Caco-2 (cell line): Measurements from ENCODE around the gene NRP1. TPM values are rescaled to one million over a fixed set of nuclear protein-coding genes. Genes with fewer than 3 reads are reported as not detected.

Source experiments
- BruUV-seq: library from RNA; stranded (reverse); fragments of 400-500 nt; replicated peaks from 2 replicates; lab custom pipeline; 2021; lab: Mats Ljungman, UMichigan
- CTCF ChIA-PET: fragments of 300-600 bp; sonication (Branson Sonifier 250); formaldehyde crosslinking; loops from one replicate; lab custom pipeline; 2022; ENCODE audit warnings: antibody characterized with exemption; lab: Charles Lee
- POLR2A ChIA-PET: fragments of 300-600 bp; sonication (Branson Sonifier 250); formaldehyde crosslinking; loops from one replicate; lab custom pipeline; 2022; ENCODE audit warnings: antibody characterized with exemption; lab: Charles Lee
- DNase-seq, 2 experiments: peaks; one replicate each; pipeline versions ENCODE4 v3.0.0 to v3.0.0-alpha.2; 2020 to 2022
- H3K27me3 ChIP-seq: replicated peaks from 2 replicates; pipeline ENCODE4 v1.6.0; 2011; ENCODE audit warnings: low read length; ENCODE audit not compliant: control insufficient read depth, insufficient read depth
- H3K36me3 ChIP-seq: 2 replicates; pipeline ENCODE4 v1.5.1; 2011; ENCODE audit warnings: low read length; ENCODE audit not compliant: control insufficient read depth, insufficient read depth
- H3K4me1 ChIP-seq: fragments of 250-450 bp; sonication (Bioruptor Pico); 2 replicates; pipeline ENCODE4 v1.5.1; 2020; ENCODE audit warnings: mild to moderate bottlenecking
- H3K4me3 ChIP-seq: 2 replicates; pipeline ENCODE4 v1.5.1; 2011; ENCODE audit warnings: low read depth, mild to moderate bottlenecking, control low read depth, low read length
- H3K9me3 ChIP-seq: fragments of 250-450 bp; sonication (Bioruptor Pico); 2 replicates; pipeline ENCODE4 v1.5.1; 2020; ENCODE audit warnings: mild to moderate bottlenecking, moderate library complexity
- H3K27ac Mint-ChIP-seq: one replicate; pipeline ENCODE4 v1.8.0; 2022; ENCODE audit warnings: mixed read lengths; ENCODE audit not compliant: unreplicated experiment
- H3K27me3 Mint-ChIP-seq: one replicate; pipeline ENCODE4 v1.8.0; 2022; ENCODE audit warnings: mixed read lengths; ENCODE audit not compliant: insufficient read depth, unreplicated experiment
- H3K36me3 Mint-ChIP-seq: one replicate; pipeline ENCODE4 v1.8.0; 2022; ENCODE audit warnings: mild to moderate bottlenecking, mixed read lengths; ENCODE audit not compliant: insufficient read depth, unreplicated experiment
- H3K4me1 Mint-ChIP-seq: one replicate; pipeline ENCODE4 v1.8.0; 2022; ENCODE audit warnings: low read depth, mixed read lengths; ENCODE audit not compliant: unreplicated experiment
- H3K4me3 Mint-ChIP-seq: one replicate; pipeline ENCODE4 v1.8.0; 2022; ENCODE audit warnings: mild to moderate bottlenecking, moderate library complexity, mixed read lengths; ENCODE audit not compliant: unreplicated experiment
- H3K9me3 Mint-ChIP-seq: one replicate; pipeline ENCODE4 v1.8.0; 2022; ENCODE audit warnings: mixed read lengths; ENCODE audit not compliant: unreplicated experiment
- intact Hi-C: fragments of 100-400 bp; cut with micrococcal nuclease; formaldehyde crosslinking; loops from one replicate; pipeline ENCODE4 v1.10.0; 2022; ENCODE audit not compliant: unreplicated experiment
- total RNA-seq: library from RNA; stranded (reverse); gene quantifications from 2 replicates; pipeline ENCODE4 v1.2.3, GENCODE V29; 2022
- TF ChIP-seq, protein P1 (sequence below), 2 experiments: fragments of 200-600 bp in 1 of 2; IDR thresholded peaks; 1 replicate in 1 of 2; 2 replicates in 1 of 2; pipeline versions ENCODE4 v1.5.1 to v1.8.0; 2011 to 2022; ENCODE audit warnings: antibody characterized with exemption in 1 of 2, control low read depth in 1 of 2, inconsistent platforms in 1 of 2, low read depth in 1 of 2, low read length in 1 of 2, mild to moderate bottlenecking in 1 of 2, moderate library complexity in 1 of 2; ENCODE audit not compliant: insufficient read depth in 1 of 2, severe bottlenecking in 1 of 2, unreplicated experiment in 1 of 2

NRP1 gene
- total RNA-seq, 1 experiment from 2014 or later = 123 TPM

GRCh38 chr10:33350041-33350440 is 15.6 kb upstream of the NRP1 start:
- Histone ChIP-seq H3K9me3 (peaks cover 11% of the 10 kb centered on the region), H3K27me3 (no peaks in the 10 kb centered on the region), H3K4me1 (peaks cover 15% of the 10 kb centered on the region), H3K4me3 (no peak overlapping the region), H3K36me3 (no peaks in the 10 kb centered on the region)
- ChIA-PET POLR2A (no interaction called here), CTCF (no interaction called here)
- DNase-seq = no peak
- no peaks in the 10 kb centered on the region for H3K9me3 Mint-ChIP-seq
- no peak overlapping the region for H3K27ac Mint-ChIP-seq
- TF ChIP-seq, protein P1, sequence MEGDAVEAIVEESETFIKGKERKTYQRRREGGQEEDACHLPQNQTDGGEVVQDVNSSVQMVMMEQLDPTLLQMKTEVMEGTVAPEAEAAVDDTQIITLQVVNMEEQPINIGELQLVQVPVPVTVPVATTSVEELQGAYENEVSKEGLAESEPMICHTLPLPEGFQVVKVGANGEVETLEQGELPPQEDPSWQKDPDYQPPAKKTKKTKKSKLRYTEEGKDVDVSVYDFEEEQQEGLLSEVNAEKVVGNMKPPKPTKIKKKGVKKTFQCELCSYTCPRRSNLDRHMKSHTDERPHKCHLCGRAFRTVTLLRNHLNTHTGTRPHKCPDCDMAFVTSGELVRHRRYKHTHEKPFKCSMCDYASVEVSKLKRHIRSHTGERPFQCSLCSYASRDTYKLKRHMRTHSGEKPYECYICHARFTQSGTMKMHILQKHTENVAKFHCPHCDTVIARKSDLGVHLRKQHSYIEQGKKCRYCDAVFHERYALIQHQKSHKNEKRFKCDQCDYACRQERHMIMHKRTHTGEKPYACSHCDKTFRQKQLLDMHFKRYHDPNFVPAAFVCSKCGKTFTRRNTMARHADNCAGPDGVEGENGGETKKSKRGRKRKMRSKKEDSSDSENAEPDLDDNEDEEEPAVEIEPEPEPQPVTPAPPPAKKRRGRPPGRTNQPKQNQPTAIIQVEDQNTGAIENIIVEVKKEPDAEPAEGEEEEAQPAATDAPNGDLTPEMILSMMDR (IDR thresholded peaks at IDR 0.05; ENCODE audit: insufficient read depth in 1 of 2, low read depth in 1 of 2, low read length in 1 of 2, severe bottlenecking in 1 of 2, unreplicated experiment in 1 of 2) = no peak
- BruUV-seq = no TSS peak
- intact Hi-C loops = no loop called here
- H3K4me3 Mint-ChIP-seq = no peak overlapping the region
- H3K36me3 Mint-ChIP-seq = no peaks in the 10 kb centered on the region
- H3K4me1 Mint-ChIP-seq = no peaks in the 10 kb centered on the region
- H3K27me3 Mint-ChIP-seq = no peaks in the 10 kb centered on the region

DNA sequence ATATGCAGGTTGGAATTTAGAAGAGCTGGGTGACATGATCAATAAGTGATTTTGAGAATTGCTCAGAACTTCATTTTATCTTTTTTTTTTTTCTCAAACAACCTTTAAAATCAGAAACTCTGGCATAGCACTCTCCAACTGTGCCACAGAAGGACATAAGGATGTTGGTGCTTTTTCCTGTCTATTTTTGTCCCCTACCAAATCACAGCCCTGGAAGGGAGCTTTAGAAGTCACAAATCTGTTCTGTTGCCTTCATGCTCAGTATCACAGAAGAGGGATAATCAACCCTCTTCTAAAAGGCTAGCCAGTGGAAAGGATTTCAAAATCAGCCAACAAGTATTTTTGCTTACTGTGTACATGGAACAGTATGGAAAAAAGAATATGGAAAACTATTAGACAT is 14.8 kb upstream of the NRP1 start:
- peaks cover 17% of the 10 kb centered on the region for H3K9me3 ChIP-seq
- intact Hi-C loops = no loop called here
- H3K36me3 ChIP-seq = no peaks in the 10 kb centered on the region
- H3K27ac Mint-ChIP-seq = no peak overlapping the region
- no peak for DNase-seq
- no TSS peak for BruUV-seq
- H3K4me1 Mint-ChIP-seq = no peaks in the 10 kb centered on the region
- no peak overlapping the region for H3K4me3 ChIP-seq
- no peaks in the 10 kb centered on the region for H3K27me3 ChIP-seq
- H3K4me3 Mint-ChIP-seq = no peak overlapping the region
- no peaks in the 10 kb centered on the region for H3K27me3 Mint-ChIP-seq
- TF ChIP-seq, protein P1 (IDR thresholded peaks at IDR 0.05; ENCODE audit: insufficient read depth in 1 of 2, low read depth in 1 of 2, low read length in 1 of 2, severe bottlenecking in 1 of 2, unreplicated experiment in 1 of 2) = no peak
- H3K9me3 Mint-ChIP-seq = no peaks in the 10 kb centered on the region
- H3K4me1 ChIP-seq = peaks cover 15% of the 10 kb centered on the region
- CTCF ChIA-PET = no interaction called here
- no peaks in the 10 kb centered on the region for H3K36me3 Mint-ChIP-seq
- POLR2A ChIA-PET = no interaction called here

- no peak for DNase-seq
- intact Hi-C loops = no loop called here
- Mint-ChIP-seq H3K27me3 (no peaks in the 10 kb centered on the region), H3K36me3 (no peaks in the 10 kb centered on the region), H3K4me1 (no peaks in the 10 kb centered on the region), H3K27ac (no peak overlapping the region), H3K9me3 (no peaks in the 10 kb centered on the region), H3K4me3 (no peak overlapping the region)
- TF ChIP-seq, protein P1 (IDR thresholded peaks at IDR 0.05; ENCODE audit: insufficient read depth in 1 of 2, low read depth in 1 of 2, low read length in 1 of 2, severe bottlenecking in 1 of 2, unreplicated experiment in 1 of 2) = no peak
- H3K36me3 ChIP-seq = no peaks in the 10 kb centered on the region
- H3K4me3 ChIP-seq = no peak overlapping the region
- POLR2A ChIA-PET = no interaction called here
- CTCF ChIA-PET = no interaction called here
- peaks cover 15% of the 10 kb centered on the region for H3K4me1 ChIP-seq
- peaks cover 17% of the 10 kb centered on the region for H3K9me3 ChIP-seq
- BruUV-seq = no TSS peak
- no peaks in the 10 kb centered on the region for H3K27me3 ChIP-seq
These were observed 12.7 kb upstream of the NRP1 start for GRCh38 chr10:33347211-33347610.
